PC-9 (cell line): ENCODE data around the gene TNS4. TPM values are rescaled to one million over a fixed set of nuclear protein-coding genes. Genes with fewer than 3 reads are reported as not detected.
A peak's percentile ranks its signal among the peaks of the same experiment; 100 is the strongest.

Source experiments
- BruUV-seq: library from RNA; stranded (reverse); fragments of 400-500 nt; replicated peaks from 2 replicates; lab custom pipeline; 2021; lab: Mats Ljungman, UMichigan
- CTCF ChIA-PET: fragments of 300-600 bp; sonication (Branson Sonifier 250); formaldehyde crosslinking; loops from one replicate; lab custom pipeline; 2022; ENCODE audit warnings: antibody characterized with exemption; lab: Charles Lee
- POLR2A ChIA-PET: fragments of 300-600 bp; sonication (Branson Sonifier 250); formaldehyde crosslinking; loops from one replicate; lab custom pipeline; 2022; ENCODE audit warnings: antibody characterized with exemption; ENCODE audit not compliant: unreplicated experiment; lab: Charles Lee
- DNase-seq, 2 experiments: peaks; one replicate each; pipeline versions ENCODE4 v3.0.0 to v3.0.0-alpha.2; 2015 to 2022; ENCODE audit warnings: mixed read lengths in 1 of 2
- H2AFZ ChIP-seq: fragments of 200-600 bp; sonication (generic); 2 replicates; pipeline ENCODE4 v1.8.1; 2017; ENCODE audit warnings: antibody characterized with exemption
- H3F3A ChIP-seq: fragments of 200-600 bp; sonication (generic); 2 replicates; pipeline ENCODE4 v1.8.1; 2017; ENCODE audit warnings: antibody characterized with exemption, mild to moderate bottlenecking, low read depth; ENCODE audit not compliant: insufficient read depth
- H3K27ac ChIP-seq: fragments of 200-600 bp; sonication (generic); 2 replicates; pipeline ENCODE4 v1.6.1; 2016; ENCODE audit warnings: mixed run types
- H3K27me3 ChIP-seq: fragments of 200-600 bp; sonication (generic); 2 replicates; pipeline ENCODE4 v1.6.1; 2016; ENCODE audit warnings: low read depth, mixed run types; ENCODE audit not compliant: insufficient read depth
- H3K36me3 ChIP-seq: fragments of 200-600 bp; sonication (generic); 2 replicates; pipeline ENCODE4 v1.6.1; 2016; ENCODE audit warnings: low read depth, mixed run types
- H3K4me1 ChIP-seq: fragments of 200-600 bp; sonication (generic); replicated peaks from 2 replicates; pipeline ENCODE4 v1.6.1; 2016; ENCODE audit warnings: mixed run types; ENCODE audit not compliant: insufficient read depth
- H3K4me2 ChIP-seq: fragments of 200-600 bp; sonication (generic); 2 replicates; pipeline ENCODE4 v1.6.1; 2017; ENCODE audit warnings: mixed run types
- H3K4me3 ChIP-seq: fragments of 200-600 bp; sonication (generic); 2 replicates; pipeline ENCODE4 v1.6.1; 2016; ENCODE audit warnings: mixed run types
- H3K79me2 ChIP-seq: fragments of 200-600 bp; sonication (generic); 2 replicates; pipeline ENCODE4 v1.6.1; 2017; ENCODE audit warnings: low read depth, mixed run types
- H3K9me2 ChIP-seq: fragments of 200-600 bp; sonication (generic); 2 replicates; pipeline ENCODE4 v1.8.1; 2017; ENCODE audit warnings: mild to moderate bottlenecking; ENCODE audit not compliant: insufficient read depth
- H3K9me3 ChIP-seq: fragments of 200-600 bp; sonication (generic); 2 replicates; pipeline ENCODE4 v1.8.1; 2016; ENCODE audit warnings: low read depth; ENCODE audit not compliant: insufficient read depth
- H4K20me1 ChIP-seq: fragments of 200-600 bp; sonication (generic); 2 replicates; pipeline ENCODE4 v1.8.1; 2017; ENCODE audit not compliant: insufficient read depth
- EZH2 ChIP-seq: fragments of 200-600 bp; sonication (generic); IDR thresholded peaks from 2 replicates; pipeline ENCODE4 v1.8.0; 2017; ENCODE audit warnings: antibody characterized with exemption, low read depth
- intact Hi-C: fragments of 100-400 bp; cut with micrococcal nuclease; formaldehyde crosslinking; loops from one replicate; pipeline ENCODE4 v1.10.0; 2022; ENCODE audit not compliant: unreplicated experiment
- total RNA-seq: library from RNA; stranded (reverse); gene quantifications from 2 replicates; pipeline ENCODE4 v1.2.3, GENCODE V29; 2021
- TF ChIP-seq, protein P1 (sequence below): fragments of 200-600 bp; sonication (generic); conservative IDR thresholded peaks from 2 replicates; pipeline ENCODE4 v1.6.1; 2017; ENCODE audit warnings: mixed run types, antibody characterized with exemption, mild to moderate bottlenecking, moderate library complexity

TNS4 gene
- total RNA-seq, 1 experiment from 2014 or later = 17.4 TPM

DNA sequence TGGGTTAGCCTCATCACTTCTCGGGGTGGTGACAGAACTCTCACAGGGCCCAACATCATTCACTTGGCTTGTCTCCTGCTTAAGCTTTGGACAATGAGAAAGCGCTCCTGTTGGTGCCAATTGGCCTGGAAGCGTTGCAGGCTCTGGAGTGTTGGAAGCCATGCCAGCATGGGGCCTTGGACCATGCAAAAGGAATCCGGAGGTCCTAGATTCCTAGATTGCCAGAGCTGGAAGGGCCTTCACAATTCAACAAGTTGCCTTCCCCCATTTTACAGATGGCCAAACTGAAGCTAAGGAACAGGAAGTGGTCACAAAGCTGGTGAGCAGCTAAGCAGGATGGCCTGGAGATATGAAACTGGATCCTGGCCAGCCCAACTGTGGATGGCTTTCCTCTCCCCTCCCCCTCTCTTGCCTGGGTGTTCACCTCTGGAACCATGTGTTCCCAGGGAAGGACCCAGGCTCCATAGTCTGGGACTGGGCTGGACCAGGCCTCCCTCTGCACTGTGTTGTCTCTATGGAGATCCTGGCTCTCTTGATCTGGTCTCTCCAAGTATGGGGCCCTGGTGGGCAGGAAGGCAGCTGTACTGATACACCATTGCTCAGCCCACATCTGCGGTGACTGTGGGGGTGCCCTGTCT is 64.2 kb downstream of the TNS4 start:
- Histone ChIP-seq H3K9me2 (no peaks in the 10 kb centered on the region), H3K4me3 (no peak overlapping the region), H3K36me3 (no peaks in the 10 kb centered on the region), H3K79me2 (no peaks in the 10 kb centered on the region), H2AFZ (no peak overlapping the region), H4K20me1 (no peaks in the 10 kb centered on the region), H3K4me2 (no peak overlapping the region), H3K9me3 (no peaks in the 10 kb centered on the region), H3F3A (peaks cover 11% of the 10 kb centered on the region), H3K4me1 (peaks cover 3% of the 10 kb centered on the region; the same call in 1 of the 2 replicates), H3K27me3 (no peaks in the 10 kb centered on the region), H3K27ac (no peak overlapping the region)
- intact Hi-C loops = no loop called here
- DNase-seq = no peak
- no TSS peak for BruUV-seq
- TF ChIP-seq, protein P1, sequence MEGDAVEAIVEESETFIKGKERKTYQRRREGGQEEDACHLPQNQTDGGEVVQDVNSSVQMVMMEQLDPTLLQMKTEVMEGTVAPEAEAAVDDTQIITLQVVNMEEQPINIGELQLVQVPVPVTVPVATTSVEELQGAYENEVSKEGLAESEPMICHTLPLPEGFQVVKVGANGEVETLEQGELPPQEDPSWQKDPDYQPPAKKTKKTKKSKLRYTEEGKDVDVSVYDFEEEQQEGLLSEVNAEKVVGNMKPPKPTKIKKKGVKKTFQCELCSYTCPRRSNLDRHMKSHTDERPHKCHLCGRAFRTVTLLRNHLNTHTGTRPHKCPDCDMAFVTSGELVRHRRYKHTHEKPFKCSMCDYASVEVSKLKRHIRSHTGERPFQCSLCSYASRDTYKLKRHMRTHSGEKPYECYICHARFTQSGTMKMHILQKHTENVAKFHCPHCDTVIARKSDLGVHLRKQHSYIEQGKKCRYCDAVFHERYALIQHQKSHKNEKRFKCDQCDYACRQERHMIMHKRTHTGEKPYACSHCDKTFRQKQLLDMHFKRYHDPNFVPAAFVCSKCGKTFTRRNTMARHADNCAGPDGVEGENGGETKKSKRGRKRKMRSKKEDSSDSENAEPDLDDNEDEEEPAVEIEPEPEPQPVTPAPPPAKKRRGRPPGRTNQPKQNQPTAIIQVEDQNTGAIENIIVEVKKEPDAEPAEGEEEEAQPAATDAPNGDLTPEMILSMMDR = no peak
- TF ChIP-seq EZH2 = no peak
- POLR2A ChIA-PET = no interaction called here
- CTCF ChIA-PET = interaction anchor here (0.7 kb wide), 1 partner anchor 97 kb away, joined by 3 read pairs; no protein-coding TSS in a partner anchor

DNA sequence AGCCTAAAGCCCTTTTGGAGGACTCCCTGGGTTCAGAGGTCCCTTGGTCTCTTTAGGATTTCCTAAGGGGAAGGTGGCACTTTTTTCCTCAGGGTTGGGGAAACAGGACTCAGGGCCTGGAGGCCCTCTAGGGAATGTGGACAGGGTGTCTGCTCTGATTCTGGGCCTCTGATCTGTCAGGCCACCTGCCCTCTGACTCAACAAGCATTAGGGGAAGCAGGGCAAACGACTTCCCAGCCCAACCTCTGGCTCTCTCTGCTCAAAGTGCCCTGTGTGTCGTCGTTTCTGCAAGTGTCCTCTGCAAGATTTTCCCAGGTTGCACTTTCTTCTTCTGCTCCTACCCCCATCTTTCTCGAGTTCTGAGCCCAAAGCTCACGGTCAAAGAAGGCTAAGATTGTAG is 64.8 kb downstream of the TNS4 start:
- H2AFZ ChIP-seq = no peak overlapping the region
- no peaks in the 10 kb centered on the region for H3K9me3 ChIP-seq
- TF ChIP-seq, protein P1 = no peak
- TF ChIP-seq EZH2 = no peak
- BruUV-seq = no TSS peak
- peaks cover 6% of the 10 kb centered on the region for H3F3A ChIP-seq
- H3K27ac ChIP-seq = no peak overlapping the region
- no peak overlapping the region for H3K4me3 ChIP-seq
- peaks cover 3% of the 10 kb centered on the region; the same call in 1 of the 2 replicates for H3K4me1 ChIP-seq
- intact Hi-C loops = no loop called here
- no peak overlapping the region for H3K4me2 ChIP-seq
- ChIA-PET CTCF (interaction anchor here (0.7 kb wide), 1 partner anchor 97 kb away, joined by 3 read pairs; no protein-coding TSS in a partner anchor), POLR2A (no interaction called here)
- no peaks in the 10 kb centered on the region for H3K27me3 ChIP-seq
- H3K9me2 ChIP-seq = no peaks in the 10 kb centered on the region
- no peak for DNase-seq
- H4K20me1 ChIP-seq = no peaks in the 10 kb centered on the region
- H3K79me2 ChIP-seq = no peaks in the 10 kb centered on the region
- H3K36me3 ChIP-seq = no peaks in the 10 kb centered on the region

DNA sequence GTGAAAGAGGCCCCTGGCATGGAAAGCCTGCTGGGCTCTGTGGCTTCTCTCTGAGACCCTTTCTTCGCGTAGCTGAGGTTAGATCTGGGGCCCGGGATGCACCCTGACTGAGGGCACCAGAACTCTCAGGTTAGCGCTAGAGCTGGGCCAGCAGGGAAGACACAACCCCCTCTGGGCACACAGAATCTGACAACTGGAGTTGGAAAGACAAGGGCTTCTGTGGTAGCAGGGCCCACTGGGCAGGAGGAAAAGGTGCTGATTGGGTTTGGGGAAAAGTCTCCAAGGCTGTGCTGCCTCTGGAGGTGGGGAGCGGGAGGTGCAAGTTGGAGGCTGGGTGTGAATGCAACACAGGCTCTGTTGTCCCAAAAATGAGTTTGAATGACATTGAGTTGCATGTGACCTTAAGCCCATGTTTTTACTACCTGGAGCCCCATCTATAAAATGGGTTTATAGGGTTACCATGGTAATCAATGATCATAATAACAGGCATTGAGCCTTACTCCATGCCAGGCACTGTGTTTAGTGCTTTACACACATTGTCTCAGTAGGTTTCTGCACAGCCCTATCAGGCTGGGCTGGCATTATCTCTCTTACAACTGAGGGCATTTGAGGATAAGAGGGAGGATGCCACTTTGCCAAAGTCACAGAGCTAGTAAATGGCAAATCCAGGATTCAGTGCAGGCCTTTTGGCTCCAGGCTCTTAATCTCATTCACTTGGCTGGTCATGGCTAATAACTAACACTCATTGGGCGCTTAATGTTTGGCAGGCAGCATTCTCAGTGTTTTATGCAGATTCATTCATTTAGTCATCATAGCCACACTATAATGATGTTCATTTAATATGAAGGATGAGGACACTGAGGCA is 67.6 kb downstream of the TNS4 start:
- no peak overlapping the region for H3K4me2 ChIP-seq
- no TSS peak for BruUV-seq
- no peaks in the 10 kb centered on the region for H3F3A ChIP-seq
- H4K20me1 ChIP-seq = no peaks in the 10 kb centered on the region
- ChIA-PET POLR2A (no interaction called here), CTCF (interaction anchor here (0.5 to 0.7 kb wide), 3 partner anchors 126 to 1221 kb away, joined by 3 to 9 read pairs (median 4); no protein-coding TSS in a partner anchor)
- TF ChIP-seq, protein P1 = peak; percentile 62
- no peak for TF ChIP-seq EZH2
- H3K79me2 ChIP-seq = no peaks in the 10 kb centered on the region
- H3K4me3 ChIP-seq = no peak overlapping the region
- H3K9me3 ChIP-seq = no peaks in the 10 kb centered on the region
- H3K9me2 ChIP-seq = no peaks in the 10 kb centered on the region
- intact Hi-C loops = no loop called here
- H3K27me3 ChIP-seq = no peaks in the 10 kb centered on the region
- no peaks in the 10 kb centered on the region for H3K4me1 ChIP-seq
- H2AFZ ChIP-seq = no peak overlapping the region
- no peaks in the 10 kb centered on the region for H3K36me3 ChIP-seq
- peak in 1 of 2 experiments; percentile 29 for DNase-seq
- H3K27ac ChIP-seq = no peak overlapping the region
